ENCODE measurements around the gene POLR2J.
"Not testable (repeated sequence)": the region's sequence is repeated elsewhere in the genome, so short reads cannot be mapped to it uniquely, and the experiment has no call there.

Gene POLR2J

GRCh38 chr7:102478314-102479208 is at the start of gene POLR2J:
POLR2J (minus strand) TSS chr7:102478922; CDS start chr7:102478860, 62 bp downstream.
- peak; percentile 85 for DNase-seq (ENCODE audit: low spot score)

- not testable (repeated sequence) for DNase-seq (ENCODE audit: low spot score)
These were observed 49.4 kb upstream of the POLR2J start for GRCh38 chr7:102527822-102528793.

GRCh38 chr7:102527182-102527581 is 48.5 kb upstream of the POLR2J start:
- DNase-seq (ENCODE audit: low spot score) = not testable (repeated sequence)

- not testable (repeated sequence) for DNase-seq (ENCODE audit: low spot score)
These were observed 46.1 kb upstream of the POLR2J start for GRCh38 chr7:102524803-102525202.

GRCh38 chr7:102520797-102521196 is 42.1 kb upstream of the POLR2J start:
- DNase-seq (ENCODE audit: low spot score) = not testable (repeated sequence)

GRCh38 chr7:102517550-102518147 is 38.9 kb upstream of the POLR2J start, which contains the start of gene RASA4B:
RASA4B (minus strand) TSS chr7:102517777; CDS start chr7:102517710, 67 bp downstream.
- DNase-seq (ENCODE audit: low spot score) = peak; percentile 63

GRCh38 chr7:102516951-102517350 is 38.2 kb upstream of the POLR2J start:
- not testable (repeated sequence) for DNase-seq (ENCODE audit: low spot score)

- not testable (repeated sequence) for DNase-seq (ENCODE audit: low spot score)
These were observed 37.2 kb upstream of the POLR2J start for GRCh38 chr7:102515889-102516288.

- not testable (repeated sequence) for DNase-seq (ENCODE audit: low spot score)
These were observed 36.4 kb upstream of the POLR2J start for GRCh38 chr7:102514881-102515721.

- peak; percentile 89 for DNase-seq (ENCODE audit: low spot score)
These were observed 34.0 kb upstream of the POLR2J start for GRCh38 chr7:102512642-102513221.

GRCh38 chr7:102511860-102512522 is 33.3 kb upstream of the POLR2J start:
- not testable (repeated sequence) for DNase-seq (ENCODE audit: low spot score)

GRCh38 chr7:102510575-102510974 is 31.9 kb upstream of the POLR2J start:
- not testable (repeated sequence) for DNase-seq (ENCODE audit: low spot score)

- DNase-seq (ENCODE audit: low spot score) = not testable (repeated sequence)
These were observed 28.8 kb upstream of the POLR2J start for GRCh38 chr7:102507410-102508088.

- DNase-seq (ENCODE audit: low spot score) = not testable (repeated sequence)
These were observed 26.8 kb upstream of the POLR2J start for GRCh38 chr7:102505298-102506185.

GRCh38 chr7:102503141-102503540 is 24.4 kb upstream of the POLR2J start:
- not testable (repeated sequence) for DNase-seq (ENCODE audit: low spot score)

- not testable (repeated sequence) for DNase-seq (ENCODE audit: low spot score)
These were observed 19.6 kb upstream of the POLR2J start for GRCh38 chr7:102498321-102498720.

GRCh38 chr7:102497308-102497707 is 18.6 kb upstream of the POLR2J start:
- DNase-seq (ENCODE audit: low spot score) = not testable (repeated sequence)

- not testable (repeated sequence) for DNase-seq (ENCODE audit: low spot score)
These were observed 18.1 kb upstream of the POLR2J start for GRCh38 chr7:102496861-102497260.
